Vagina (tissue), 2 donors: ENCODE data around the gene TBC1D16.

ENCODE experiments used
- CTCF ChIP-seq, 3 experiments: fragments of 450-650 bp in 2 of 3; fragments of 200-600 bp in 1 of 3; sonication (generic) in 1 of 3; IDR thresholded peaks; one replicate each; pipeline ENCODE4 v1.5.1; 2017 to 2019; ENCODE audit warnings: antibody characterized with exemption in 3 of 3, mild to moderate bottlenecking in 2 of 3, moderate library complexity in 2 of 3
- POLR2A ChIP-seq, 2 donors: fragments of 450-650 bp; IDR thresholded peaks; one replicate each; pipeline ENCODE4 v1.6.1; 2017; ENCODE audit warnings: antibody characterized with exemption in 2 of 2, mild to moderate bottlenecking in 2 of 2, moderate library complexity in 2 of 2

- no peak for TF ChIP-seq CTCF (IDR thresholded peaks at IDR 0.05)
- TF ChIP-seq POLR2A (IDR thresholded peaks at IDR 0.05), result no peak
These were observed 1.2 kb upstream of the TBC1D16 start for GRCh38 chr17:80036715-80037477.
